GM12878 (cell line): ENCODE data around the gene DOCK2. TPM values are rescaled to one million over a fixed set of nuclear protein-coding genes. Genes with fewer than 3 reads are reported as not detected.

Source experiments
- ATAC-seq: fragments of 200-7000 bp; cut with Tn5 transposase; 3 replicates; pipeline ENCODE4 v1.9.1; 2020; ENCODE audit warnings: mild to moderate bottlenecking, moderate library complexity
- BruUV-seq: library from RNA; stranded (reverse); fragments of 400-500 nt; replicated peaks from 2 replicates; lab custom pipeline; 2021; lab: Mats Ljungman, UMichigan
- CTCF ChIA-PET: fragments of 300-600 bp; sonication (Branson Sonifier 250); formaldehyde crosslinking; extraction: SDS; loops from one replicate; lab custom pipeline; 2021; ENCODE audit warnings: inconsistent platforms; lab: Yijun Ruan, JAX
- POLR2A ChIA-PET: fragments of 350-600 bp; formaldehyde crosslinking; extraction: SDS; loops from one replicate; lab custom pipeline; 2021; ENCODE audit warnings: inconsistent platforms; lab: Charles Lee
- RAD21 ChIA-PET: fragments of 300-600 bp; sonication (Branson Sonifier 250); formaldehyde crosslinking; loops from one replicate; lab custom pipeline; 2023; ENCODE audit warnings: antibody characterized with exemption; ENCODE audit not compliant: unreplicated experiment; lab: Charles Lee
- SMC1A ChIA-PET: fragments of 300-600 bp; sonication (Branson Sonifier 250); formaldehyde crosslinking; loops from one replicate; lab custom pipeline; 2023; ENCODE audit not compliant: unreplicated experiment, uncharacterized antibody; lab: Charles Lee
- DNase-seq: peaks from one replicate; pipeline ENCODE4 v3.0.0-alpha.2; 2011; ENCODE audit warnings: low read depth, low spot score
- FAIRE-seq: peaks from 3 replicates; lab custom pipeline; 2011; peaks lifted over from hg19 to GRCh38; lab: Jason Lieb, UNC
- H2AFZ ChIP-seq: 2 replicates; pipeline ENCODE4 v1.6.0; 2011; ENCODE audit warnings: low read depth, low read length, control low read depth; ENCODE audit not compliant: control insufficient read depth
- H3K27ac ChIP-seq: 2 replicates; pipeline ENCODE4 v1.5.1; 2011; ENCODE audit warnings: control low read depth; ENCODE audit not compliant: control insufficient read depth, insufficient read depth
- H3K27me3 ChIP-seq, 2 experiments: replicated peaks in 1 of 2; 2 replicates each; pipeline versions ENCODE4 v1.6.0 to v1.6.1; 2011; ENCODE audit warnings: low read length in 1 of 2; ENCODE audit not compliant: control insufficient read depth in 2 of 2, insufficient read depth in 2 of 2
- H3K36me3 ChIP-seq, 2 experiments: 2 replicates each; pipeline ENCODE4 v1.5.1; 2011; ENCODE audit warnings: low read length in 1 of 2; ENCODE audit not compliant: control insufficient read depth in 2 of 2, insufficient read depth in 2 of 2
- H3K4me1 ChIP-seq: 2 replicates; pipeline ENCODE4 v1.6.1; 2011; ENCODE audit warnings: mild to moderate bottlenecking, low read length, moderate library complexity, mixed read lengths; ENCODE audit not compliant: control insufficient read depth, insufficient read depth
- H3K4me2 ChIP-seq: 2 replicates; pipeline ENCODE4 v1.6.0; 2011; ENCODE audit warnings: control low read depth; ENCODE audit not compliant: control insufficient read depth, insufficient read depth
- H3K4me3 ChIP-seq: fragments of 200-600 bp; sonication (generic); 2 replicates; pipeline ENCODE4 v1.5.1; 2016
- H3K79me2 ChIP-seq: 2 replicates; pipeline ENCODE4 v1.6.0; 2011; ENCODE audit warnings: low read length; ENCODE audit not compliant: control insufficient read depth, insufficient read depth
- H3K9ac ChIP-seq: 2 replicates; pipeline ENCODE4 v1.8.0; 2011; ENCODE audit warnings: low read length, control low read depth, mixed read lengths; ENCODE audit not compliant: control insufficient read depth, insufficient read depth
- H3K9me3 ChIP-seq: replicated peaks from 3 replicates; pipeline ENCODE4 v1.5.1; 2011; ENCODE audit warnings: mild to moderate bottlenecking, low read length; ENCODE audit not compliant: control insufficient read depth, insufficient read depth
- H4K20me1 ChIP-seq: 2 replicates; pipeline ENCODE4 v1.6.0; 2011; ENCODE audit not compliant: control insufficient read depth, insufficient read depth
- CBFB ChIP-seq: IDR thresholded peaks from 2 replicates; pipeline ENCODE4 v1.6.1; 2016; ENCODE audit warnings: antibody characterized with exemption, low read depth
- CEBPB ChIP-seq, 2 experiments: fragments of 150-350 bp in 1 of 2; IDR thresholded peaks; 2 replicates each; pipeline ENCODE4 v1.6.1; 2012 to 2014; ENCODE audit warnings: low read depth in 2 of 2, low read length in 2 of 2, borderline replicate concordance in 1 of 2, inconsistent platforms in 1 of 2
- CREM ChIP-seq: IDR thresholded peaks from 2 replicates; pipeline ENCODE4 v1.6.1; 2014; ENCODE audit warnings: antibody characterized with exemption, low read depth
- MYC ChIP-seq: IDR thresholded peaks from 2 replicates; pipeline ENCODE4 v1.6.1; 2011; ENCODE audit warnings: mild to moderate bottlenecking, low read length, moderate library complexity, inconsistent platforms; ENCODE audit not compliant: insufficient read depth, insufficient replicate concordance, insufficient read length, severe bottlenecking
- NFXL1 ChIP-seq: fragments of 450-650 bp; IDR thresholded peaks from 2 replicates; pipeline ENCODE4 v1.6.1; 2017; ENCODE audit warnings: antibody characterized with exemption, mild to moderate bottlenecking, borderline replicate concordance
- NR2C2 ChIP-seq: IDR thresholded peaks from 2 replicates; pipeline ENCODE4 v1.6.1; 2011; ENCODE audit warnings: borderline replicate concordance, low read depth; ENCODE audit not compliant: control insufficient read depth, insufficient read length
- PML ChIP-seq: IDR thresholded peaks from 2 replicates; pipeline ENCODE4 v1.6.1; 2012; ENCODE audit warnings: low read length, inconsistent platforms
- SMAD5 ChIP-seq: IDR thresholded peaks from 2 replicates; pipeline ENCODE4 v1.6.1; 2016; ENCODE audit warnings: antibody characterized with exemption, low read depth
- STAT3 ChIP-seq: IDR thresholded peaks from 2 replicates; pipeline ENCODE4 v1.6.1; 2011; ENCODE audit warnings: low read depth, low read length, improper control_type of control experiment
- TARDBP ChIP-seq: IDR thresholded peaks from 2 replicates; pipeline ENCODE4 v1.6.1; 2016; ENCODE audit warnings: borderline replicate concordance
- TCF3 ChIP-seq: IDR thresholded peaks from 2 replicates; pipeline ENCODE4 v1.6.1; 2012; ENCODE audit warnings: low read depth, mild to moderate bottlenecking, low read length, borderline replicate concordance; ENCODE audit not compliant: insufficient read depth
- YBX1 ChIP-seq: fragments of 450-650 bp; IDR thresholded peaks from 2 replicates; pipeline ENCODE4 v1.6.1; 2016; ENCODE audit warnings: antibody characterized with exemption
- ZNF24 ChIP-seq: fragments of 450-650 bp; IDR thresholded peaks from 2 replicates; pipeline ENCODE4 v1.6.1; 2017; ENCODE audit warnings: antibody characterized with exemption, mild to moderate bottlenecking
- ZNF592 ChIP-seq: fragments of 450-650 bp; IDR thresholded peaks from 2 replicates; pipeline ENCODE4 v1.6.1; 2017; ENCODE audit warnings: mild to moderate bottlenecking, moderate library complexity
- WGBS: methylation state at CpG from one replicate; pipeline ENCODE4 v1.1.6; 2016; ENCODE audit warnings: low lambda C conversion rate; ENCODE audit not compliant: insufficient replicate concordance, insufficient coverage; ENCODE audit errors: missing lambda C conversion rate; 5-methylcytosine and 5-hydroxymethylcytosine counted together
- in situ Hi-C: fragments of 300-500 bp; cut with MboI; formaldehyde crosslinking; loops from 9 replicates; pipeline ENCODE4 v1.14.3; 2018; ENCODE audit warnings: mixed read lengths
- intact Hi-C: fragments of 100-400 bp; cut with micrococcal nuclease; formaldehyde crosslinking; loops from one replicate; pipeline ENCODE4 v1.14.2; 2022; ENCODE audit not compliant: unreplicated experiment
- polyA plus RNA-seq, 11 experiments: library from polyadenylated mRNA; depleted of rRNA in 4 of 11; unstranded in 6 of 11; stranded (reverse) in 5 of 11; fragments of >200 nt; fragmentation: Nextera tagmentation in 4 of 11; fragmentation: Illumina TruSeq in 1 of 11; extraction: Ambion mirVana in 4 of 11; extraction: Trizol in 1 of 11; gene quantifications; 1 replicate in 1 of 11; 2 replicates in 10 of 11; pipeline versions ENCODE4 v1.2.1 to v1.2.3, GENCODE V29; 2011 to 2016; ENCODE audit warnings: inconsistent platforms in 2 of 11, missing spikeins in 2 of 11, low read depth in 1 of 11
- total RNA-seq, 4 experiments: library from RNA; depleted of rRNA in 3 of 4; stranded (reverse); fragments of >200 nt in 3 of 4; fragmentation: Illumina TruSeq in 1 of 4; extraction: Trizol in 1 of 4; gene quantifications; 2 replicates each; pipeline versions ENCODE4 v1.2.1 to v1.2.3, GENCODE V29; 2013 to 2021
- TF ChIP-seq, protein P1 (sequence below): IDR thresholded peaks from 2 replicates; pipeline ENCODE4 v1.6.1; 2011; ENCODE audit warnings: mild to moderate bottlenecking, low read depth, low read length, moderate library complexity; ENCODE audit not compliant: insufficient replicate concordance

Gene DOCK2
- total and polyA plus RNA-seq, 10 of the 15 experiments (the other 5 are each of a cell fraction or from before 2014, with no cell fraction given) = 34.2 to 192 (median 118) TPM

DNA sequence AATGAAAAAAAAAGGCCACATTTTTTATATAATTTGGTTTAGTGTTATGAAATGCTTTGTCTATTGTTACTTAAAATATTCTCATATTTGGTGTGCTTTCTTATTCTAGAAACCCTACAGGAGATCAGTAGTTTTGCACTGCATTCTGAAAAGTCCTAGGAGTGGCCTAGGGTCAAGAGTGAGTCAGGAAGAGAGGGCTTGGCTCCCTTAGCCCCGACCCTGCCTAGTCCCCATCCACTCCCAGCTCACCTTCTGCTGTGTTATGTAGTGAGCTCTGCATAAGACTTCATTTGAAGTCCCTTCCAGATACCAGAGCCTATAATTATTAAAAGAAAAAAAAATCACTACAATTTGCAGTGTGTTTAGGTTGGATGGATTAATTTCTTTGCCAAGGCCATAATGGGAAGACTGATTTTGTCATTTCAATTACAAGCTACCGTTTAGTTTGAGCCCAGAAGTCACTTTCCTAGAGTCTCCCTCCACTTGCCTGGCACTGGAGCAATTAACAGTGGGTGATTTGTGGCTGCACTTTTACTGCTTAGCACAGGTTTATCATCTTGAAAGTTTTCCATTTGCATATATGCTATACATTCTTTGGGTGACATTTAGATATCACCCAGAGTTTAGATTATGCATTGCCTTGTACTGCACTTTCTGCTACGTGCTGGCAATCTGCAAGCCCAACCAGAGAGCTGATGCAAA is 199.9 kb downstream of the DOCK2 start:
- H3K4me3 ChIP-seq = no peak overlapping the region
- ChIA-PET CTCF (interaction anchor here (0.6 to 2.4 kb wide), 3 partner anchors 10 to 143 kb away, joined by 3 to 7 read pairs (median 3); partner anchors contain the start of gene INSYN2B), RAD21 (interaction anchor here (0.6 to 3.1 kb wide), 5 partner anchors 9 to 819 kb away, joined by 3 to 16 read pairs (median 11); no protein-coding TSS in a partner anchor), SMC1A (interaction anchor here (0.8 to 6.6 kb wide), 11 partner anchors 9 to 144 kb away, joined by 3 to 39 read pairs (median 4); no protein-coding TSS in a partner anchor), POLR2A (interaction anchor here (1.1 to 1.2 kb wide), 2 partner anchors 85 to 134 kb away, joined by 3 read pairs; no protein-coding TSS in a partner anchor)
- no peak for DNase-seq
- no peaks in the 10 kb centered on the region for H3K9me3 ChIP-seq
- no peak overlapping the region for H3K9ac ChIP-seq
- no peaks in the 10 kb centered on the region for H3K27me3 ChIP-seq
- WGBS = 18% methylated on average over 3 of the region's 3 CpGs
- peak overlapping the region; percentile 50; the same call in 1 of the 2 replicates for H3K4me2 ChIP-seq
- H3K79me2 ChIP-seq = no peaks in the 10 kb centered on the region
- intact Hi-C loops = loop anchor here (5.0 kb wide), 1 partner anchor 135 kb away; no protein-coding TSS in a partner anchor
- ATAC-seq = peak; percentile 10; the same call in 1 of the 3 replicates
- in situ Hi-C loops = no loop called here
- no TSS peak for BruUV-seq
- H4K20me1 ChIP-seq = no peaks in the 10 kb centered on the region
- no peak overlapping the region for H3K27ac ChIP-seq
- no peak for FAIRE-seq
- H2AFZ ChIP-seq = no peak overlapping the region
- peaks cover 37% of the 10 kb centered on the region for H3K4me1 ChIP-seq
- H3K36me3 ChIP-seq = peaks cover 6 to 22% of the 10 kb centered on the region in 2 experiments; a peak in 3 of 4 replicates
- TF ChIP-seq TCF3 (no peak), CREM (no peak), NFXL1 (no peak), SMAD5 (no peak), ZNF24 (no peak), CBFB (no peak), CEBPB (IDR thresholded peaks at IDR 0.05; ENCODE audit: borderline replicate concordance in 1 of 2, low read depth in 2 of 2, low read length in 2 of 2) (no peak), TARDBP (no peak), MYC (no peak), ZNF592 (no peak), STAT3 (no peak), YBX1 (no peak), NR2C2 (no peak), PML (no peak)
- TF ChIP-seq, protein P1, sequence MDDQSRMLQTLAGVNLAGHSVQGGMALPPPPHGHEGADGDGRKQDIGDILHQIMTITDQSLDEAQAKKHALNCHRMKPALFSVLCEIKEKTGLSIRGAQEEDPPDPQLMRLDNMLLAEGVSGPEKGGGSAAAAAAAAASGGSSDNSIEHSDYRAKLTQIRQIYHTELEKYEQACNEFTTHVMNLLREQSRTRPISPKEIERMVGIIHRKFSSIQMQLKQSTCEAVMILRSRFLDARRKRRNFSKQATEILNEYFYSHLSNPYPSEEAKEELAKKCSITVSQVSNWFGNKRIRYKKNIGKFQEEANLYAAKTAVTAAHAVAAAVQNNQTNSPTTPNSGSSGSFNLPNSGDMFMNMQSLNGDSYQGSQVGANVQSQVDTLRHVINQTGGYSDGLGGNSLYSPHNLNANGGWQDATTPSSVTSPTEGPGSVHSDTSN = no peak
